NCI-H526 (cell line): ENCODE results near the gene COL27A1.
"Not testable (repeated sequence)": the region's sequence is repeated elsewhere in the genome, so short reads cannot be mapped to it uniquely, and the experiment has no call there.

Source experiments
- DNase-seq, 2 experiments: peaks; one replicate each; lab custom pipeline; 2025; lab: John Stamatoyannopoulos, UW

Gene COL27A1

GRCh38 chr9:114184071-114184470, 28.7 kb downstream of the COL27A1 start:
- DNase-seq = no peak

- DNase-seq = no peak
These were observed 29.5 kb downstream of the COL27A1 start for GRCh38 chr9:114184866-114185265.

DNA sequence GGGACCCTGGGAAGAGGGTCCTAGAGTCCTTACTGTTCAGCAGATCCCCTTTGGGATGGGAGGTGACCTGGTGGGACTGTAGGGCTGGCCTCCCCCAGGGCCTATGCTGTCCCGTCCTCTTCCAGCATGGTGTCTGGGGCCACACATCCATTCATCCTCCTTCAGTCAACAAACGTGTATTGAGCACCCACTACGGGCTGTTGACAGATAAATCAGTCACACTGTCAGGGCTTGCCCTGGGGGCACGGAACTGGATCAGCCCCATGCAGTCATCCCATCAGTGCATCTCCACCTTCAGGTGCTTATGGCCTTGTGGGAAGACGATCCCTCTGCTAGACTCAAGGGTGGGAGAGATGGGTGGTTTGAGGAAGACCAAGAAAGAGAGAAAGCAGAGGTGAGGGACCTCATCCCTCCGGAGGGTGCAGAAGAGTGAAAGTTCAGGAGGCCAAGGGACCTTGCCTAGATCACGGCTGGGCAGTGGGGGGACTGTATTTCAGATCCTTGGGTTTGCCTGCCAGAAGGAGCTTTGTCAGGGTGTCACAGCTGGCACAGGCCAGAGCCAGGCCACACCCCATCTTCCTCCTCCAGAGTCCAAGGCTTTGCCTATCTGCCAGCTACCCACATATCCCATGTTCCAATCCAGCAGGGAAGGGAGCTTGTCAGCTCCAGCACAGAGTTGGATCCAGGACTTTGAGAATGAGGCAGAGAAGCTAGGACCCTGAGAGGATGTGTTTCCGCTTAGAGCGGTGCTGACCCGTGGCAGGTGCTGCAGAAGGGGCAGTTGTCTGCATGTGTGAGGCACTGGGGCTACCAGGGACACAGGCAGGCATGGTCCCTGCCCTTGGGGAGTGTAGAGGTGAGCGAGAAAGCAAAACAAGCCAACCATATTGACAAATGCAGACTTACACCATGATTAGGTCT, 30.5 kb downstream of the COL27A1 start:
- DNase-seq = no peak

DNA sequence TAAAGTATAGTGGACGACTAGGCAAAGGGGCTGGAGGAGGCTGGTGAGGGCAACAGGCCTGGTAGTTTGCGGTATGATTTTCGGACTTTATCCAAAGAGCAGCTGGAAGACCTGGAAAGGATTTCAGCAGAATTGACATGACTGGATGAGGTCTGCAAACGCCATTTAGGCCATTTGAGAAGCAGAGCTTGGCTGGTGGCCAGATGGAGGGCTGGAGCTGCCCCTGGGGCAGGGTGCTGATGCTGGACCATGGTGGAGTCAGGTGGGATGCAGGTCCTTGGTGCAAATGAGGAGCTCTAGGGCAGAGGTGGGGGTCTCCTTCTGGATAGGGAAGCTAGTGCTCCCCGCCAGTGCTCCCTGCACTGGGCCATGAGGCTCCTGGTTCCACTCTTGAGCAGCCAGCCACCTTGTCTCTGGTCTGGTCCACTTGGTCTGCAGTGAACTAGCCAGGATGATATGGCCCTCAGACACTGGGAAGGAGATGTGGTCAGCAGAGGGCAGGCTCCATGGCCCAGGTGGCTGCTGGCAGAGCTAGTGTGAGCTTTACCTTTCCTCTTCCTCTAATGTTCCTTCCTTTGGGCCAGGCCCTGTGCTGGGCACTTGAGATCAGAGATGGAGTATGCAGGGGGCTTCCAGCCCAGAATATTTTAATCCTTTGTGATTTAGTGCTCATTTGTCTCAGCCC, 31.4 kb downstream of the COL27A1 start:
- DNase-seq = no peak

GRCh38 chr9:114187827-114188226, 32.5 kb downstream of the COL27A1 start:
- no peak for DNase-seq

DNA sequence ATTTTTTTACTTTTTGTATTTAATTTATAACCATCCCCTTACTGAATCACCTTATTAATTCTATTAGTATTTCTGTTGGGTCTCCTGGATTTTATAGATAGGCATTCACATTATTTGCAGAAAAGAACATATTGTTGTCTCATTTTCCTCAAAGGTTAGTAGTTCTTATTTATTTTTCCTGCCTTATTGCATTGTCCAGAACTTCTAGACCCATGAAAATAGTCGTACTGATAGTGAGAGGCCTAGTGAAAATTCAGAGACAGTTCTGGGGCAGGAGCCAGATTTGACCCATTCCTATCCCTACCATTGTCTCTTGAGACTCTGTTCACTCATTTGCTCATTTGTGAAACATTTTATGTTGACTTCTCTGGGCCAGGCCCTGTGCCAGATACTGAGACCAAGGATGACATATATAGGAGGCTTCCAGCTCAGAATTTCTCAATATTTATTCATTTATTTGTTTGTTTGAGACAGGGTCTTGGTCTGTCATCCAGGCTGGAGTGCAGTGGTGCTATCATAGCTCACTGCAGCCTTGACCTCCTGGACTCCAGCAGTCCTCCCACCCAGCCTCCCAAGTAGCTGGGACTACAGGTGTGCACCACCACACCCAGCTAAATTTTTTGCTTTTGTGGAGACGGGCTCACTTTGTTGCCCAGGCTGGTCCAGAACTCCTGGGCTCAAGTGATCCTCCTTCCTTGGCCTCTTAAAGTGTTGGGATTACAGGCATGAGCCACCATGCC, 34.7 kb downstream of the COL27A1 start:
- no peak for DNase-seq

DNA sequence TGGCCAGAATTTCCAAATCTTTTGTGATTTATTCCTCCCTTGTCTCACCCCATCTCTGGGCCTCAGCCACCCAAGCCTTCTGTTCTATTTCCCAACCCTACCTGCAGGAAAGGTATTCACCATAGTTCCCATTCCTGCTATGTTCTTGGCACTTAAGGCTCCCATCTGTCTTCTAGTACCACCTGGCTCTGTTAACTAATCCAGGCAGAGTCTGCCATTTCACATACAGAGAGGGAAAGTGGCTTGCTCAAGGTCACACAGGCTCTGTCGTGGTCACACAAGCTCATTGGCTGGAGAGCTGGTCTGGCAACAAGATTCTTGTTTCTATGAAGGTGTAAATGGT, 35.2 kb downstream of the COL27A1 start:
- no peak for DNase-seq

DNA sequence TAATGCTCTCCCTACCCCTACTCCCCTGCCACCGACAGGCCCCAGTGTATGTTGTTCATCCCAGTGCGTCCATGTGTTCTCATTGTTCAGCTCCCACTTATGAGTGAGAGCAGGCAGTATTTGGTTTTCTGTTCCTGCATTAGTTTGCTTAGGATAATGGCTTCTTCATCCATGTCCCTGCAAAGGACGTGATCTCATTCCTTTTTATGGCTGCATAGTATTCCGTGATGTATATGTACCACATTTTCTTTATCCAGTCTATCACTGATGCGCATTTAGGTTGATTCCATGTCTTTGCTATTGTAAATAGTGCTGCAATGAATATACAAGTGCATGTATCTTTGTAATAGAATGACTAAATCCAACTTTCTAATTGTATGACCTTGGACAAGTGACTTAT, 36.1 kb downstream of the COL27A1 start:
- not testable (repeated sequence) for DNase-seq

GRCh38 chr9:114192539-114192938, 37.2 kb downstream of the COL27A1 start:
- DNase-seq = no peak

DNA sequence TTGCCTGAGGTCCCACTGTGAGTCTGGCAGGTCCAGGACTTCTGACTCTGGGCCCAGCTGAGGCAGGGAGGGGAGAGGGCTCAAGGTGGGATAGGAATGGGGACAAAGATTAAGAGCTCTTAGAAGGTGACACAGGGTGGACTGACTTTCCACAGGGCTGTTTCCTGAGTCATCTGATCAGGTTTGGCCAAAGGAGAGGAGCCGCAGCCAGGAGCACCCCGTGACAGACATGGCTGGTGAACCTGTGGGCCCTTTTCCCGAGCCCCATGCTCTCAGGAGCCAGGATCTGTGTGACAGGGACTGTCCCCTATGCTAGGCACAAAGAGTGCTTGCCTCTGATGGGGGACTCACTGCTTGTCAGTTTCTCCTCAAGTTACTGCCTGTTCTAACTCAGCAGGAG, 37.8 kb downstream of the COL27A1 start:
- DNase-seq = no peak

DNA sequence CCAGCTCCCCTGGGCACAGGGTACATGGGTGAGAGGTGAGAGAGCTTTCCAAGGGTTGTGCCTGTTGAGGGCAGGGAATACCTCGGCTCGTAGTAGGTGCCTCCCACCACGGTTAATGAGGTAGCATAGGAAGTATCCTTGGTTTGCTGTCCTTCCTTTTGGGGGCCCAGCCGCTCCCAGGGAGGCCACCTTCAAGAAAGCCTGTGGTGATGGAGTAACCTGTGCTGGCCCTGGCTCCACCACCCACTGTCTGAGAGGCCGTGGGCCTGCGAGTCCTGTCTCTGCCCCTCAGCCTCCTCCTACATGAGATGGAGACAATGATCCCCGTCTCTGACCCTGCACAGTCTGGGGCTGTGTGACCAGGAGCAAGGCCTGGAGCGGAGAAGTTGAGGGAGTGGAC, 40.8 kb downstream of the COL27A1 start:
- no peak for DNase-seq

GRCh38 chr9:114196979-114197622, 41.8 kb downstream of the COL27A1 start:
- DNase-seq = no peak

- DNase-seq = no peak
These were observed 43.1 kb downstream of the COL27A1 start for GRCh38 chr9:114198249-114199040.

DNA sequence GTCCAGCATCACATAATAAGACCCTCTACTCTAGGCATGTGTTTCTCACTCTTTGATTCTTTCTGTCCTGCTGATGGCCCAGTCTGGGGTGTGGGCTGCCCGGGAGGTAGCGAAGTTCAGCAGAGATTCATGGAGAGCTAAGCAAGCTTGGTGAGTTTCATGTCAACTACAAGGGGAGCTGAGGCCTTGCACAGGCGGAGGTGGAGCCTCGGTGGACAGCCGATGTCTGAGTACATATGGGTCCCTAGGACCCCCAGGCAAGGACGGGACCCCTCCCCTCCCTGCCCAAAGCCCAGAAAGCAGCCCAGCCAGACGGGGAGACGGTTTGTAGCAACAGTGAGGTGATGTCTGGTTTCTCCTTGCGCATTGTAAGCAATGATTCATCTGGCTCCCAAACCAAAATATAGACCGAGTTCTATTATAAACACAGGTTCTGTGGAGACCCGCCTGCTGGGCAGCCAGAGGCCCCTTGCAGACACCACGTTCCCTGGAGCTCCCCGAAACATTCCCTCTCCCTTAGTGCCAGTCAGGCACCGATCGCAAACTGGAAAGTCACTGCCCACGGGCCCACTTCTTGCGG, 45.5 kb downstream of the COL27A1 start:
- DNase-seq = no peak

GRCh38 chr9:114202396-114202795, 47.1 kb downstream of the COL27A1 start:
- no peak for DNase-seq

DNA sequence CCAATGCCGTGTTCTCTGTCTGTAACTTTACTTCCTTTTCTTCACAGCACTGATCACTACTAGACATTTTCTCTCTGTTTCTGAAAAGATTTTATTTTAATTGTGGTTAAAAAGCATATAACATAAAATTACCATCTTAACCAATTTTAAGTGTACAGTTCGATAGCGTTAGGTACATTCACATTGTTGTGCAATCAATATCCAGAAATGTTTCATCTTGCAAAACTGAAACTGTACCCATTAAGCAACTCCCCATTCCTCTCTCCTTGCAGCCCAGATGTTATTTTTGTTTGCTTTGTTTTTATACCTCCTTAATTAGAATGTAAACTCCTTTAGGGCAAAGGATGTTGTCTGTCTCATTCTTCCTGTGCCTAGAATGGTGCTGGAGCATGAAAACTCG, 47.5 kb downstream of the COL27A1 start:
- no peak for DNase-seq

DNA sequence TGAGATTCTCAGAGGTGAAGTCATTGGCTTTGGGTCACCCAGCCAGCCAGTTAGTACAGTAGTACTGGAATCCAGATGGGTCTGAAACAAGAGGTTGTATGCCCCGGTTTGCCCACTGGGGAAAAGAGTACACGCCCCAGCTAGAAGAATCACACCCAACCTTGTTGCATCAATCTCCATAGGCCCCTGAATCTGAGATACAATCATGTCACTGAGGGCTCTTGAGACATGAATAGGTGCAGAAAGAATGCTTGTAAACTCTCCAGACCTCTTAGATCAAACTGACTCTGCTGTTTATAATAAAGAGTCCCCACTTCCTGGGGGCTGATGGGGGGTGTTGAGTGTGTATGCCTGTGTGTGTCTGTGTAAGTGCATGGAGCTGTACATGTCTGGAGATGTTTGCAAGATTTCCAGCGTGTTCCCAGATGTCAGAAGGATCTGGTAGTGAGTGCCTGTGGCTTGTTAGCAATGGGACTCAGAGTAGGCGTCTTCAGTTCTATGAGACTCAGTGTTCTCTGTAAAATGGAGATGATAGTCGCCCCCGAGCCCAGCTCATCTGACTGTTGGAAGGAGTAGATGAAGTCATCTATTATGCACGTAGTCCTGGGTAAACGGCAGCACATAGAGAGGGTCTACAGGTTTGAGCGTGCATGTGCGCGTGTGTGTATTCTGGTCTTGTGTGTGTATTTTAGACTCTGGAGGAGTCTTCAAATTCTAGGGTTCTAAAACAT, 48.2 kb downstream of the COL27A1 start:
- no peak for DNase-seq

GRCh38 chr9:114204265-114204664, 48.9 kb downstream of the COL27A1 start:
- no peak for DNase-seq

DNA sequence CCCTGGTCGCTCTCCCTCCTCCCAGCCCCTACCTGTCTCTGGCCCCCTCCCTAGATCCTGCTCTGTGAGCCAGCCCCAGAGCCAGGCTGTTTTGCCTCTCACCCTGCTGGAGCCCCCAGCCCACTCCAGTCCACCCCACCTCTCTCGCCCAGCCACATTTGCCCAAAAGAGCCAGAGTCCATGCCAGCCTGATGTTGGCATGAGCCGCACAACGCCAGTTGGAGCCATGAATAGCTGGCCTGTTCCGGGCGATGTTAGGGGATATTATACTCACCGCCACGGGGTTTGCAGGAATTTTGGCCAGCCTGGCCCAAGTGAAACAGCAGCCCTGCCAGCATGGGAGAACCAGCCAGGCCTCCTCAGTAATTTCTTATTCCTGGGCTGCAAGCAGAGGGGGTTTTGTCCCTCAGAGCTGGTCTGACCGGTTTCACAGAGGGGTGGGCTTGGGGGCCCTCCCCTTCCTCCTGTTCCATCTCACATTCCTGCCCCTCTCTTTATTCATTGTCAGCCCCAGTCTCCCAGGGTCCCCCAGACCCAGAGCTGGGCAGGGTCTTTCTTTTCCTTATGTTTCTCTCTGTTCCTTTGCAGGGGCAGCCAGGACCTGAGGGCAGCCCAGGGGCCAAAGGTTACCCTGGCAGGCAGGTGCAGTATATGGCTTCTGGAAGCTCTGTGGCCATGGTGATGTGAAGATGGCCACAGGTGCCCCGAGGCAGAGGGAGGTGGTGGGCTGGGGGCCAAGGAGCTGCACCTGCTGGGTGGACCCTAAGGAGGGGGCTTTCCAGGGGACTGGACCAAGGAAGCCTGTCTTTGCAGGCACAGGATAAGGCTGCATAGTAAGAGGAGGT, 50.1 kb downstream of the COL27A1 start:
- no peak for DNase-seq
